Eye (tissue), 1 donor: ENCODE measurements around the gene IDH2.

Experiments used
- DNase-seq: peaks from one replicate; pipeline ENCODE4 v3.0.0-alpha.2; 2015

The IDH2 gene

GRCh38 chr15:90062462-90062932, 39.8 kb downstream of the IDH2 start:
- peak; percentile 48 for DNase-seq

GRCh38 chr15:90062023-90062442, 40.2 kb downstream of the IDH2 start:
- peak; percentile 90 for DNase-seq

GRCh38 chr15:90060797-90061196, 41.5 kb downstream of the IDH2 start:
- no peak for DNase-seq

GRCh38 chr15:90059208-90059985, 42.9 kb downstream of the IDH2 start:
- no peak for DNase-seq

GRCh38 chr15:90058775-90059174, 43.5 kb downstream of the IDH2 start:
- DNase-seq = no peak

GRCh38 chr15:90058308-90058707, 44.0 kb downstream of the IDH2 start:
- no peak for DNase-seq

GRCh38 chr15:90056529-90056928, 45.7 kb downstream of the IDH2 start:
- no peak for DNase-seq

GRCh38 chr15:90055182-90055581, 47.1 kb downstream of the IDH2 start:
- DNase-seq = no peak

- DNase-seq = peak; percentile 56
These were observed 47.6 kb downstream of the IDH2 start for GRCh38 chr15:90054618-90055097.

GRCh38 chr15:90053685-90054466, 48.4 kb downstream of the IDH2 start:
- DNase-seq = no peak

- no peak for DNase-seq
These were observed 50.4 kb downstream of the IDH2 start for GRCh38 chr15:90051874-90052273.

GRCh38 chr15:90049666-90050604, 52.3 kb downstream of the IDH2 start:
- no peak for DNase-seq

- no peak for DNase-seq
These were observed 53.2 kb downstream of the IDH2 start for GRCh38 chr15:90049030-90049429.

- DNase-seq = no peak
These were observed 54.2 kb downstream of the IDH2 start for GRCh38 chr15:90047956-90048575.

GRCh38 chr15:90046911-90047392, 55.3 kb downstream of the IDH2 start:
- no peak for DNase-seq

- DNase-seq = no peak
These were observed 56.0 kb downstream of the IDH2 start for GRCh38 chr15:90046289-90046688.

- DNase-seq = no peak
These were observed 57.3 kb downstream of the IDH2 start for GRCh38 chr15:90044916-90045371.

- no peak for DNase-seq
These were observed 58.1 kb downstream of the IDH2 start for GRCh38 chr15:90044191-90044590.

- peak; percentile 43 for DNase-seq
These were observed 58.7 kb downstream of the IDH2 start for GRCh38 chr15:90043530-90044010.

- DNase-seq = no peak
These were observed 59.3 kb downstream of the IDH2 start for GRCh38 chr15:90042766-90043529.

- no peak for DNase-seq
These were observed 59.9 kb downstream of the IDH2 start for GRCh38 chr15:90042356-90042755.
